GM19468 (cell line): Measurements from ENCODE around the gene CD28.
A peak's percentile ranks its signal among the peaks of the same experiment; 100 is the strongest.

Source experiments
- ATAC-seq: cut with Tn5 transposase; IDR thresholded peaks from one replicate; pipeline ENCODE4 v1.9.1; 2021; ENCODE audit warnings: mild to moderate bottlenecking, moderate library complexity, moderate number of reproducible peaks; ENCODE audit not compliant: unreplicated experiment; ENCODE audit errors: extremely low read depth

CD28 gene

DNA sequence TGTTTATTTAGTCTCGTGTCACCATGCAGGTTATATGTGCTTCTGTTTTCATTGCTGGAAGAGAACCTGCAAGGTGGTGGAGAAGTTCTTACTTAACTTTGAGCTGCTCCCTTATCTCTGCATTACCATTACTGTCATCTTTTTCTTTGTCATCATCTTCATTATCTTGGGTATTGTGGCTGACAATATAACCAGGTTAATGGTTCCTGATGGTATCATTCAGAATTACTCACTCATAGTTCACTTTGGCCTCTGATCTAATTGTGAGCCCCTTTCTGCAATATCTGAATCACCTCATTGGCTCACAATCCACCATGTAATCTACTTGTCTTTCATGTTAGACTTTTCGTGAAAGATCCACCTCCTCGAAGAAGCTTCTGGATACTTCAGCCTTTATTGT lies 5.0 kb downstream of the CD28 start:
- no peak for ATAC-seq

DNA sequence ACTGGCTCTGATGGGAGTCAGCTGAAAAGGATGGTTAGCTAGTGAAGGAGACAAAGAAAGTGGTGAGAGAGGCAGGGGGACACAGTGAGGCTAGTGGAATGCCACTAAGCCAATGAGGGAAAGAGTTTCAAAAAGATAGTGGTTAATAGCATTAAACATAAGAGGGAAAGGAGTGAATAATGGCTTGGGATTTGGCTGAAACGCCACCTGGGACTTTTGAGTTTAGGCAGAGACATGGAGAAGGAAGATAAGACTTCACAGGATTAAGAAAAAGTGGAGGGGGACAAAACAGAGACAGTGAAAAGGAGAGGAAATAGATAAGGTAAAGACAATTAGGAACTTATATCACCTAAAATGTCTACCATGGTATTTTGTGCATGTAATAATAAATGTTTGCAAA lies 6.9 kb downstream of the CD28 start:
- no peak for ATAC-seq

DNA sequence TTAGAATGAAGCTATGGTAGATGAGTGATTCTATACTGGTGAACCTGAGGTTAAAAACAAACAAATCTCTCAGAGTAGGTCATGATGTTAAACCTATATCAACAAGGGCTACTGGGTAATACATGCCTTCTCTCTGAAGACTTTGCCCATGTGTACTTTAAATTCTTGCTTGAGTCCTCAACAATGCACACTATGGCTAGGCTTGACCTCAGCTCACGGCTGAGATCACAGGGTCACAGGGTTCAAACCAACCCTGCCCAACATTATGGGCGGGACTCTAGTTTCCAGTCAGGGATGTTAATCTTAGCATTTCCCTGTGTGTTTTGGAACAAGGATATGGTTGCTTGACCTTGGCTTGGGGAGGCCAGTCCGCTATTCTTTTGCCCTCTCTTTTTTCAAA lies 7.7 kb downstream of the CD28 start:
- no peak for ATAC-seq

DNA sequence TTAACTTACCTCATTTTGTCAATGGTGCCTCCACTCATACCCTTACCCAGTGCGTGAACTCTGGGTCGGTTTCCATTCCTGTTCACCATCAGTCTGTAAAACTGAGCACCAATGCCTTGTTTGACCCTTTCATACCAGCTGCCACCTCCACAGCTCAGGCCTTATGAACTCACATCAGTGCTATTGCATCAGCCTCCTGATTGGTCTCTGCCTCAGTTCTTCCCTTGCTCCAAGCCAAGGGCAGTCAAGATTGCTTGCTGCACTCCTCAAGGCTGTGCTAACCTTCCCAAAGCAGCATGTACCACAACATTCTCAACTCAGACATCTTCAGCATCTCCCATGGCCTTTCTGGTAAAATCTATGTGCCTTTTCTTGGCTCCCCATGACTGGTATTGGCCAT lies 9.3 kb downstream of the CD28 start:
- ATAC-seq = no peak

DNA sequence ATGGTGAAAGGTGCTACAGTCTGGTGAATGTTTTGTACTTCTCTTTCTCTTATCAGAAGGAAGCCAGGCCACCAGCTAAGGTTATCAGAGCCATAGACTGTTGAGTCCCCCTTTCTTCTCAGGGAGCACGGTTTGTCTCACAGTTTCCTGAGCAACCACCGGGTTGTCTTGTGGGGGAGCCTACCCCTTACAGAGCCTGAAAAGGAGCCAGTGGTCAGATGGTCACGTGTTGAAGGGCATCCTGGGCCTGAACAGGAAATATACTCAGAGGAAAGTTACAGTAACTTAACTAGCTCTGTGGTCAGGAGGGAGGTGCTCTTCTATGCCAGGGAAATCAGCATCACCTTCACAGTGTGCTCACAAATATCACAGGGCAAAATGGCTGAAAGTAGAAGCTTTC lies 11.6 kb downstream of the CD28 start:
- ATAC-seq = peak; percentile 91

DNA sequence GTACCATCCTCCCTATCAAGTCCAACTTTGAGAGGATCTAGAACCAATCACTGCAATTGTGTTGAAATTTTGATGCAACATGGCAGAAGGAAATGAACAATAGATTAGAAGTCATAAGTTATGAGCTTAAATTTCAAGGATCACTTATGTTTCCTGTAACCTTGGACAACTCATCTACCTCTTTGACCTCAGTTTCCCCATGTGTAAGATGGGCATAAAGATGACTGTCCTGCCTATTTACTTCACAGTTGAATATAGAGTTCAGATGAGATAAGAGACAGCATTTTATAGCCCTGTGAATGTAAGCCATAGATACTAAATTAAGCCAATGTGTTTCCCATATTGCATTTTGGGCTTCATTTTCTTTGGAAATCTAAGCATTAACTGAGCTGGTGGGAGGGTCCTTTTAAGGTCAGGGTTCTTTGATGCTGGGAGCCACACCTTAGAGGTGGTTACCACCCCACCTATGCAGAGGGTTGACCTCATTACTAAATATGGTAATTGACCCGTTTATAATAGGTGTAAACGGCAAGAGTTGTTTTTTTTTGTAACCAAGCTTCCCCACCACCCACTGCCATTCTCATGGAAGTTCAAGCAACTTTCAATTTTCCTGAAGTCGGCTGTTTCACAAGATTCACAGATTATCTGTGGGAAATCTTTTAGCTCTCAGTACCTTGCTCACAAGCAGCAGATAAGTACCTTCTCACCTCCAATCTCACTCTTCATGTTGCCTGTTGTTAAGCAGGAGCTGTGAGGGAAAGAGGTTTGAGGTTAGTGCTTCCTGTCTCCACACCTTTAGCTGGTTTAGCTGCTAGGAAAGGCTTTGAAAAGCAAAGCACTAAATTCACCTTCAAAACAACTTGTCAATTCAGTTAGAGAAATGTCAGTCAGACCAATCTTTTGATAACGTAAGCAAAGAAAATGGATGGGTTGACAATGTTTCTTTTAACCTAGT lies 13.3 kb downstream of the CD28 start:
- no peak for ATAC-seq

DNA sequence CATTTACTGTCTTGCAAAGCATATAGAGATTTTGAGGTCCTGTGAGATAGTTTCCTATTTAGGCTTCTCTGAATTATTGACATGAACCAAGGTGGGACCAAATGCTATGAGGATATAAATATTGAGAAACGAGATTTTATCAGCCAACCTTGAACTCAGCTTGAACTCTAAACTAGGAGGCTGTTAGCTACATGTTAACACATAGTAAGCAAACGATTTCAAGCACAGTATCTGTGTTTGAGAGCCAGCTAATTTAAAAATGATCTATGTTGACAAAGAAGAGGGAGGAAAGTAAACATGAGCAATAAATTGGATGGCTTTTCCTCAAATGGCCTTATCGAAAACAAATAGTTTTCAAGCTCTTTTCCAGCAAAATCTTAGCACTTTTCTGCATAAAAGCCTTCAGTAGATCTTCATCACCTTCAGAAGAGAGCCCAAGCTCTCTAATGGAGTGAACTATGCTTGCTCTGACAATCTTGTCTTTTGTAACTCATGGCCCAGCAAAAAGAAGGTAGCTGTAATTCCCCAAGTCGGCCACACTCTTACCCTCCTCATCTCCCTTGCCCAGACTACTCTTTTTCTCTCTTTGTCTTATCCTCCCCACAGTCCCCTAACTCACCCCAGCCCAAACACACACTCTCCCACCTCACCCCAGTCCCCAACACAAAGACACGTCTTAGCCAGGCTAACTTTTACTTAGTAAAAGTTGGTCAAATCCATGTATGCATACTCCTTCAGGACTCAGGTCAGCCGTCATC lies 14.7 kb downstream of the CD28 start:
- no peak for ATAC-seq

DNA sequence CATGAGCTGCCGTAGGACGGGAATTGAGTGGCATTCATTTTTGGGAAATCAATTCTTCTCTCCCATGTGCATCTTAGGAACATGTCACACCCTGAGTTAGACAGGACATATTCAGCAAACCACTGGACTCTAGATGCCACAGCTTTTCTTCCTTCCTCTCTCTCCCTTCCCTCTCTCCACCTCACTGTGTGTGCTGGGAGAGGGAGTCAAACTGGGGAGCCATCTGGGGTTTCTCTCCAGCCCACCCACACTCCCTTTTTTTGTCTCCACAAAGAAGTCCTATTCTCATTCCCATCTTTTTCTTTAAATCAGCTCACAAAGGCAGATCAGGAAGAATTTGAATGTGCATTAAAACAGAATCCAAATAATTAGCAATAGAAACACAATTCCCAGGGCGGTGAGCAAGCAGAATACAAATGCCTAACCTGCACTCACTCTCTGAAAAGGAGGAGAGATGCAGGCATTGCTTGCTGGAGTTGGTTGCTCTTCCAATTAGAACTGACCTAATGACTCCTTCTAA lies 15.4 kb downstream of the CD28 start:
- ATAC-seq = no peak

DNA sequence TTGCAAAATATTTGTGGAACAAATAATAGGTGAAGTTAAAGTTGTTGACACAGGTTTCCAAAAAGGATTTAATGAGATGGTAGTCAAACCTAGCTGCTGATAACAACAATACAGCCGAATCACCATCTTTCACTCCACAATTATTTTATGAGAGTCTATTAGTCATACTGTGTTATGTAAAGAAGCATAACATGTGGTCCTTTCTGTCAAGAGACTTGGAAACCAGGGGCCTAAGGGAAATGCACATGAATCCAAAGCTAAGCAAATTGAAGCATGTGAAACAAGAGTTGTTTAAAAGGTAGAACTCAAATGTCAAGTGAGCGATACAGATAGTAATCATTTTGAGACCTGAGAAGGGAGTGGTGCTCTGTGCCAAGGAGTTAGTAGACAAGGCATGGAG lies 16.0 kb downstream of the CD28 start:
- no peak for ATAC-seq

DNA sequence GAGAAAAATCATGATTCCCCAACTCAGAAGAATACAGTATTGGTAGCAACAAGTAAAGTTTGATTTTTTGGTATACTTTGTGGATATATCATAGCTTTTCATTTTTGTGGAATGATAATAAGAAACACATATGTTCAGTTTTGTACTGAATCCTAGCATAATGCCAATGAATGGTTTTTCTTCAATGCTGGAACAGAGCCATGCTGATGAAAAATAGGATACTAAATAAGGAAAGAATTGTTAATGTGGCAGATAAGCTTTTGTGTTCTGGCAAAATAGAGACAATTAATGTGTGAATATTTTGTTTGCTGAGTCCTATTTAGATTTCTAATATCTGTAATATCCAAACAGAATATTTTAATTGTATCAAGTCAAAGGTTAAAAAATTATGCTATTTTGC lies 21.9 kb downstream of the CD28 start:
- ATAC-seq = no peak

DNA sequence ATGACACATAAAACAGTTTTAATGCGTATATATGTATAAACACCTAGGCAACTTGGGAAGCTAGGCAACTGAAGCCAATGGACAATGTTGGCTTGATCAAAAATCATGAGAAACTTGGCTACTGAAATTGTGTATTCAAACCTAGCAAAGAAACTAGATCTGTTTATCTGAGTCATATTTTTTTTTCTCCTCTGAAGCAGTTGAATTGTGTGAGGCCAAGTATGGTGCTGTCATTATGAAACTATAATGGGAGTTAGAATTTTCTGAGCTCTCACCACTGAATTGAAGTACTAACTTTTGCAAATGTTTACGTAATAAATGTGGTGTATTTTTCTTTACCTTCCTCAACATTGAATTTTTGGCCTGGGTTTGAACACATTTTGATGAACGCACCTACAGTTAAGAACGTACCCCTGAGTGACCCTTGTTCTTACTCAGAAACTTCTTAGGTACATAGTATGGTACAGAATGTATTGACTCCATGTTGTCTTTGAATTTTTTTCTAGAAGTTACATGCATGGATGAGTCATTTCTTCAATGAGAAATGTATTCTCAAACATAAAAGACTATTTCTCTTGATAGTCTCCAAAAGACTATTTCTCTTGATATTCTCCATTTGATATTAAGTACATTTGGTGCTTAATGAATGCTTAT lies 23.8 kb downstream of the CD28 start:
- ATAC-seq = no peak

DNA sequence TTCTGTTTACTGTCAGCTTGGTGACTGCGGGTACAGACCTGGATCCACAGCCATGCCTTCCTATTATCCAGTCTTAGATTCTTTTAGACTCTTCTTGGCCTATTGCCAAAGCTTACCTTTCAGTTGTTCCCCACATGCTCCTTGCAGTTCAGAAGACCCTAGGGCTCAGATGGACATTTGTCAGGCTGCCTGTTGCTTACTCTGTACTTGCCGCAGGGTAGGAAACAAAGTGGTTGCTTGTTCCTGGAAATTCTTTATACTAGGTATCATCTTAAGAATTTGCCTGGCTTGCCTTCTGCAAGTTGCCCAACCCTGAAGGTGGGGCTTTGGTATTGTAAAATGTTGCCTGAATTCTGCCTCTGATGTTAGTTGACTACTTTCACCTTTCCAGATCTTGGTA lies 24.4 kb downstream of the CD28 start:
- no peak for ATAC-seq

DNA sequence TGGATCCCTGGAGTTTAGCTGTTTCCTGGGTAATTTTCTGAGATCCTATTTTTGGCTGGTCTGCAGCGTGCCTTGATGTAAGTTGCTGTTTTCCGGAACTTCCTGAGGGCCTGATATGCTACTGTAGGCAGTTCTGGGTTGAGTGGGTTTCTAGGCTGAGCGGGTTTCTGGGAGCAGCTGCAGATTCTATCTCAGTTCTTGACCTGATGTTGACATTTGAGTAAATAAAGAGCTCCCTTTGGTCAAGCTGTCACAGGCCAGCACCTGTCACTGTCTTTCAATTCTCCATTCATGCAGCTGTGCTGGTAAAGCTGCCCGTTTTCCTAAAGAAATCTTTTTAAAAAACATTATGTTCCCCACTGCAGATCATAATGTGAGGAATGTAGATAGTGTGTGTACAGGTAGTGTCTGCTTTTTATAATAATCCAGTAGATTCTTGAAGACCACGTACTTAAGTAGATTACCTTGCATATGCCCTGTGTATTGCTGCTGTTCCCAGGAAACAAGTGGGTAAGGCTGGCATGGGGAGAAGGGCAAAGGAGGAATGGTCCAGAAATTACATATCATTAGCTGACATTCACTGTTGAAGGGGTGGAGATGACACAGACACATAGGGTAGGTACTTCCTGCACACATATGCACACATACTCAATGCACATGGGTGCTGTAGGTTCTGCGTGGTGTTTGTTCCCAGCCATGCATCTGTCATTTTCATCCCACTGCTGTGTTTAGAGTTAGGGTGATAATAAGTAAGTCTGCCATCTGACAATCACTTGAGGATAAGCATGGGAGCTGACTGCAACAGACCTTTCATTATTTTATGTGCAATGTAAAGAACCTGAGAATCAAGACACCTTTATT lies 25.9 kb downstream of the CD28 start:
- no peak for ATAC-seq

DNA sequence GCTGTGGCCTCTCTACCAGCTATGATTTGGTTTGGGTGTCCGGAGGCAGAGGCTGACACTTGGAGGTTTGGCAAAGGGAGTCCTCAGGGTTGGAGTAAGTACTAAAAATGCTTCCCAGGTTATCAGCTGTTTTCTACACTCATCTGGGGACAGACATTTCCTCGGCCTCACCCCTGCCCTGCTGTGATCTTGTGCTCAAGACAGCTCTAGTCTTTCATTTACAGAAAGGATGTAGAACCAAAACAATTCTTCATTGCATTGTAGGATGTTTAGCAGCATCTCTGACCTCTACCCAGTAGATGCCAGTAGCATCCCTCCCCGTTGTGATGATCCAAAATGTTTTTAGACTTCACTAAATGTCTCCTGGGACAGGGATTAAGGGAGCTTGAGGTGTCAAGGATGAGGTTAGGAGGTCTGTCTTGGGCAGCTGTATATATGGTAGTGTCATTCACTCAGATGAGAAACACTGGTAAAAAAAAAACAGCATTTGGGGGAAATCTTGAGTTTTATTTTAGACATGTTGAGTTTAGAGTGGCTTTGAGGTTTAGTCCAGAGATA lies 26.6 kb downstream of the CD28 start:
- ATAC-seq = no peak

DNA sequence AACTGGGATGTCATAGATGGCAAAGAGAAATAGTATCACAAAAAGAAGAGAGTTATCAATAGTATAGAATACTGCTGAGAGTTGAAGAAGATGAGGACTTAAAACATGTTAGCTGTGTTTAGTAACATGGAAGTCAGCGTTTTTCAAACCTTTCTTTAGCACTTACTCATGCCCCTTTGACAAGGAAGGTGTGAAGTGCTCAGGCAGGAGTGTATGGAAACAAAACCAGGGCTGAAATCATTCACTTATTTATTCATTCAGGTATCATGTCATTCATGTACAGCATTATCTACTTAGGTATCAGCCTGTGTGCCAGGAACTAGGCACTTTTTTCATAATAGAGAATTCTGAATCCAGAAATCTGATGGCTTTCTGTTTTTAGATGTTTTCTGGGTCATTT lies 27.2 kb downstream of the CD28 start:
- ATAC-seq = no peak

DNA sequence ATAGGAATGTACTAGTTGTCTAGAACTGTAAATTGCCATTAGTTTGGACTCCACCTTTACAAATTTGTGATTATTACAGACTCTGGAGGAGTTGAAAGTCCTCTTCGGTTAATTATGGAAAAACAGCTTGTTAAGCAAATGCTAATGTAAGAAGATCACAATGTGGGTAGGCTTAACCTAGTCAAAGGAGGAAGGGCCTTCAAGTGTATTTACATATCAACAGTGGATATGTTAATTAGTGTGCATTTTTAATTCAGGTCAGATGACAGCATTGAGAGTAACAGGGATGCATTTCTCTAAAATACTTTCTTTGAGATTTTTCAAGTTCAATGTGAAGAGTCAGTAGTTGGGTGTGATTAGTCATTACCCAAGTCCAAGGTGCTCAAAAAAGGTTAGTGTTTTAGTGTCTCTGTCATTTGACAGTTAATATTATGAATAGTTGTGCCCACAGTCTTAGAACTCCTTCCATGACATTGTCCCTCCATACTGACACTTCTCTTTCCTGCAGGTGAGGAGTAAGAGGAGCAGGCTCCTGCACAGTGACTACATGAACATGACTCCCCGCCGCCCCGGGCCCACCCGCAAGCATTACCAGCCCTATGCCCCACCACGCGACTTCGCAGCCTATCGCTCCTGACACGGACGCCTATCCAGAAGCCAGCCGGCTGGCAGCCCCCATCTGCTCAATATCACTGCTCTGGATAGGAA lies 28.0 kb downstream of the CD28 start:
- no peak for ATAC-seq

DNA sequence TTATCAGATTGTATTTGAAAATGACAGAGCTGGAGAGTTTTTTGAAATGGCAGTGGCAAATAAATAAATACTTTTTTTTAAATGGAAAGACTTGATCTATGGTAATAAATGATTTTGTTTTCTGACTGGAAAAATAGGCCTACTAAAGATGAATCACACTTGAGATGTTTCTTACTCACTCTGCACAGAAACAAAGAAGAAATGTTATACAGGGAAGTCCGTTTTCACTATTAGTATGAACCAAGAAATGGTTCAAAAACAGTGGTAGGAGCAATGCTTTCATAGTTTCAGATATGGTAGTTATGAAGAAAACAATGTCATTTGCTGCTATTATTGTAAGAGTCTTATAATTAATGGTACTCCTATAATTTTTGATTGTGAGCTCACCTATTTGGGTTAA lies 30.9 kb downstream of the CD28 start:
- no peak for ATAC-seq

DNA sequence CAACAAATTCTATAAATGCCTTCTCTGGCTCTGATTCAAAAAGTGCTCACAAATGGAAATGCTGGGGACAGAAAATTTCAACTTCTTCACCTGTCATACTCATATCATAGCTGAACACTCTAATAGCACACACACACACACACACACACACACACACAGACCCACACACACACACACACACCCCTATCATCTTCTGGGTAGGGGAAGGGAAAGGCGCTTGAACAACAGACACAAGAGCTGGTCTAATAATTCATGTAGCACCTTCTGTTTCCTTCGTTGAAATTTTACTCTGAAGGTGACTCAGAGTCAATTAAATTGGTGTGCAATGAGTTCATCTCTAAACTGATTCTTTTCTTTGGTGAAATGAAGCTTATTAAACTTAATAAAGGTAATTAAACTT lies 32.9 kb downstream of the CD28 start:
- no peak for ATAC-seq

DNA sequence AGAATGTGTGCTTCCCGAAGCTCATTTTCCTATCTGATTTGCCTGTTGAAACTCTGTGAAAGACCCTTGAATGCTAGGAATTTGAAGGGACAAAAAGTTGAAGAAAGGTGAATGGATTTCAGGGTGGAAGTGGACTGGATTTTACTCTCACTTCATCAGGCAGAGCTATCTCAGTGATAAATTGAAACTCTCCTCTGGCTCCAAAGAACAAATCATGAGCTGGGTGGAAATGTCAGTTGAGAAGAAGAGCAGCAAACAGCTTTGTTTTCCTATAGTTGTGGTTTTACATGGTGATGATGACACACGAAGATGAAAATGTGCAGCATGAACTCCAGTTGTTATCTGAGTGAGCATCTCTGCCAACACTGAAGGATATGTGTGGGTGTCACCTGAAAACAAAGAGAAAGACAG lies 34.4 kb downstream of the CD28 start:
- ATAC-seq = no peak
